Naive thymus-derived CD4-positive, alpha-beta T cell (primary cell): Measurements from ENCODE around the gene WDR27. TPM values are rescaled to one million over a fixed set of nuclear protein-coding genes. Genes with fewer than 3 reads are reported as not detected.

Experiments used
- ATAC-seq: fragments of 150-1000 bp; cut with Tn5 transposase; 2 replicates; pipeline ENCODE4 v1.10.0; 2021; ENCODE audit warnings: mild to moderate bottlenecking, moderate library complexity
- CTCF ChIA-PET: fragments of 350-600 bp; sonication (Branson Sonifier 250); formaldehyde crosslinking; loops from one replicate; lab custom pipeline; 2021; ENCODE audit warnings: antibody characterized with exemption; lab: Charles Lee
- POLR2A ChIA-PET: fragments of 350-600 bp; sonication (Branson Sonifier 250); formaldehyde crosslinking; loops from one replicate; lab custom pipeline; 2021; ENCODE audit warnings: antibody characterized with exemption, inconsistent platforms; lab: Charles Lee
- DNase-seq, 9 donors: peaks; one replicate each; pipeline versions ENCODE4 v3.0.0 to v3.0.0-alpha.2; 2020 to 2022; ENCODE audit warnings: mixed read lengths in 1 of 9
- H3K27ac ChIP-seq: one replicate; pipeline ENCODE4 v1.7.0; 2013; ENCODE audit warnings: mild to moderate bottlenecking, low read depth, low read length, moderate library complexity
- H3K27me3 ChIP-seq, 2 donors: one replicate each; pipeline ENCODE4 v1.7.0; 2013; ENCODE audit warnings: low read length in 2 of 2, mild to moderate bottlenecking in 2 of 2, moderate library complexity in 2 of 2; ENCODE audit not compliant: control insufficient read depth in 2 of 2, insufficient read depth in 2 of 2
- H3K36me3 ChIP-seq, 3 experiments: 1 replicate in 2 of 3; 2 replicates in 1 of 3; pipeline ENCODE4 v1.7.0; 2013; ENCODE audit warnings: low read length in 3 of 3, mild to moderate bottlenecking in 3 of 3, moderate library complexity in 1 of 3; ENCODE audit not compliant: insufficient read depth in 3 of 3, control insufficient read depth in 2 of 3
- H3K4me1 ChIP-seq, 2 donors: one replicate each; pipeline ENCODE4 v1.7.0; 2013; ENCODE audit warnings: low read length in 2 of 2, mild to moderate bottlenecking in 2 of 2, moderate library complexity in 1 of 2; ENCODE audit not compliant: control insufficient read depth in 2 of 2, insufficient read depth in 2 of 2
- H3K4me3 ChIP-seq: 2 replicates; pipeline ENCODE4 v1.7.0; 2013; ENCODE audit warnings: mild to moderate bottlenecking, low read length
- H3K9me3 ChIP-seq, 3 experiments: 1 replicate in 2 of 3; 2 replicates in 1 of 3; pipeline ENCODE4 v1.7.0; 2013; ENCODE audit warnings: low read length in 3 of 3; ENCODE audit not compliant: control insufficient read depth in 2 of 3
- H3K27ac Mint-ChIP-seq, 9 donors: one replicate each; pipeline ENCODE4 v1.8.0; 2020 to 2022; ENCODE audit warnings: mixed read lengths in 9 of 9, mild to moderate bottlenecking in 8 of 9, moderate library complexity in 5 of 9, inconsistent platforms in 2 of 9
- H3K27me3 Mint-ChIP-seq, 5 donors: one replicate each; pipeline ENCODE4 v1.8.0; 2021 to 2022; ENCODE audit warnings: mixed read lengths in 5 of 5, mild to moderate bottlenecking in 1 of 5
- H3K36me3 Mint-ChIP-seq, 5 donors: one replicate each; pipeline ENCODE4 v1.8.0; 2020 to 2022; ENCODE audit warnings: mixed read lengths in 5 of 5, mild to moderate bottlenecking in 3 of 5, inconsistent platforms in 1 of 5
- H3K4me1 Mint-ChIP-seq, 7 donors: one replicate each; pipeline ENCODE4 v1.8.0; 2020 to 2022; ENCODE audit warnings: mixed read lengths in 7 of 7, mild to moderate bottlenecking in 3 of 7, inconsistent platforms in 1 of 7
- H3K4me3 Mint-ChIP-seq, 10 donors: one replicate each; pipeline ENCODE4 v1.8.0; 2020 to 2022; ENCODE audit warnings: mild to moderate bottlenecking in 10 of 10, mixed read lengths in 10 of 10, moderate library complexity in 6 of 10, inconsistent platforms in 2 of 10
- H3K9me3 Mint-ChIP-seq, 11 donors: one replicate each; pipeline ENCODE4 v1.8.0; 2020 to 2022; ENCODE audit warnings: mixed read lengths in 11 of 11, mild to moderate bottlenecking in 4 of 11, inconsistent platforms in 1 of 11, moderate library complexity in 1 of 11
- intact Hi-C, 2 donors: fragments of 100-400 bp; cut with micrococcal nuclease; formaldehyde crosslinking; loops; one replicate each; pipeline ENCODE4 v1.15.1; 2023
- polyA plus RNA-seq, 2 donors: library from polyadenylated mRNA; unstranded; fragments of 300-500 nt; fragmentation: Illumina TruSeq; gene quantifications; one replicate each; pipeline ENCODE4 v1.2.3, GENCODE V29; 2021
- total RNA-seq, 6 experiments: library from RNA in 5 of 6; stranded (reverse) in 5 of 6; gene quantifications; 1 replicate in 5 of 6; 2 replicates in 1 of 6; pipeline ENCODE4 v1.2.3 and lab custom pipeline; 2021 to 2026

Gene WDR27
- total and polyA plus RNA-seq, 7 experiments from 2014 or later = 6.7 to 89.0 (median 36.0) TPM

DNA sequence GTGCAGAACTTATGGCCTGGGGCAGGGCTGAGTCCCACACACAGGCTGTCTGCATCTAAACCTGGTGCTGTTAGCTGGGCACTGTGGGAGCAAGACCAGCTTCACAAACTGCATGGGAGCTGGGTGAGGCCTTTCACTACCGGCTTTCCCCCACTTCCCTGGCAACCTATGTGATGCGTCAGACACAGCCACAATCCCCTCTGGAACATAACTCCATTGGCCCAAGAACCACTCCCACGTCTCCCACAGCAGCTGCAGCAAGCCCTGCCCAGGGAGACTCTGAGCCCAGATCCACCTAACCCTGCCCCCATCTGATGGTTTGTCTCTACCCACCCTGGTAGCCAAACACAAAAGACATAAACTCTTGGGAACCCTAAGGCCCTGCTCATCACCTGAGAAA, 9.3 kb downstream of the WDR27 start:
- no peaks in the 10 kb centered on the region for H3K27me3 ChIP-seq
- peaks cover 0 to 6% (median 1%) of the 10 kb centered on the region in 3 experiments for H3K36me3 ChIP-seq
- POLR2A ChIA-PET = interaction anchor here (1.9 kb wide), 1 partner anchor 9 kb away, joined by 10 read pairs; the partner anchor contains the start of genes C6orf120 and WDR27
- CTCF ChIA-PET = no interaction called here
- Mint-ChIP-seq H3K27me3 (no peaks in the 10 kb centered on the region), H3K36me3 (peaks cover 5 to 60% (median 49%) of the 10 kb centered on the region in 5 donors), H3K27ac (no peak overlapping the region), H3K4me3 (no peak overlapping the region), H3K9me3 (peaks cover 5 to 28% (median 9%) of the 10 kb centered on the region in 11 donors), H3K4me1 (peaks cover 4 to 12% (median 6%) of the 10 kb centered on the region in 7 donors)
- intact Hi-C loops = no loop called here
- H3K27ac ChIP-seq = no peak overlapping the region
- DNase-seq = no peak
- no peak overlapping the region for H3K4me3 ChIP-seq
- H3K4me1 ChIP-seq = no peaks in the 10 kb centered on the region
- ATAC-seq = no peak
- H3K9me3 ChIP-seq = peaks cover 0 to 4% (median 0%) of the 10 kb centered on the region in 3 experiments

DNA sequence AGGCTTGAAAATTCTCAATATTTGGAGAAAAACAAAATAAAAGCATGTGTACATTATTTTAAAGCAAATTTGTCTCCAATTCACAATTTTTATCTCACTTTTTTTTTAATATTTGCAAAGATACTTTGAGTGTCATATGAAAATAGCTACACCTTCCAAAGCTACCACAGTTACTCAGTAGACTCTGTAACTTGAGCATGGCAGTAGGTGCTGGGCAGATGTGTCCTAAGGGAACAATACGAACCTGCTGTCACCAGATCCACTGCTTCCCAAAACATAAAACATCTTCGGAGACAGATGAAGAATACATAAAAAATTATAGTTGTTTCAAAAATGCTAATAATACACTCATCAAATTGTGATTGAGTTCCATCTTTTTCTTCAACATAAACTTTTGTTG, 10.6 kb downstream of the WDR27 start:
- Mint-ChIP-seq H3K27ac (no peak overlapping the region), H3K4me3 (no peak overlapping the region), H3K4me1 (peaks cover 4 to 12% (median 6%) of the 10 kb centered on the region in 7 donors), H3K27me3 (no peaks in the 10 kb centered on the region), H3K9me3 (peaks cover 6 to 33% (median 13%) of the 10 kb centered on the region in 11 donors), H3K36me3 (peaks cover 11 to 71% (median 62%) of the 10 kb centered on the region in 5 donors)
- Histone ChIP-seq H3K27ac (no peak overlapping the region), H3K4me1 (no peaks in the 10 kb centered on the region), H3K36me3 (peaks cover 0 to 12% (median 5%) of the 10 kb centered on the region in 3 experiments), H3K9me3 (peaks cover 0 to 6% (median 0%) of the 10 kb centered on the region in 3 experiments), H3K27me3 (no peaks in the 10 kb centered on the region), H3K4me3 (no peak overlapping the region)
- ATAC-seq (no peak), DNase-seq (no peak)
- POLR2A ChIA-PET = no interaction called here
- CTCF ChIA-PET = no interaction called here
- intact Hi-C loops = no loop called here

DNA sequence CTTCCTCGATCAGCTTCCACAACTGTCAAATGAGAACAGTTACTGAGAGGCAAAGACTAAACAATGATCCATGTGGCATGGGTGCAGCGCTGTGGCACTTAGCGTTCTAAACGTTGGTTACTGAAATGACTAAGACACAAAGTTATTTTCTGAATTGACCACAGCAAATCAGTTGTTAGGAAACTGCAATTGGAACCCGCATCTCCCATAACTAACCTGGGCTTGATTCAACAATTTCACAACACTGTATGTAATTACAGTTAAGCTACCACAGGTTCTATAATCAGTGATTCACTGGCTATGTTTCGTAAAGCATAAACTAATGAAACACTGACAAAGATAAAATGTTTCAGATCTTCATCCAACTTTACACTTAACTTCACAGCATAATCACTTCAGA, 12.5 kb downstream of the WDR27 start:
- ATAC-seq = no peak
- Histone ChIP-seq H3K4me1 (no peaks in the 10 kb centered on the region), H3K4me3 (no peak overlapping the region), H3K36me3 (peaks cover 0 to 15% (median 5%) of the 10 kb centered on the region in 3 experiments), H3K9me3 (peaks cover 0 to 12% (median 4%) of the 10 kb centered on the region in 3 experiments), H3K27me3 (no peaks in the 10 kb centered on the region), H3K27ac (no peak overlapping the region)
- CTCF ChIA-PET = interaction anchor here (0.6 kb wide), 1 partner anchor 28 kb away, joined by 4 read pairs; no protein-coding TSS in a partner anchor
- no peaks in the 10 kb centered on the region for H3K27me3 Mint-ChIP-seq
- H3K36me3 Mint-ChIP-seq = peaks cover 15 to 78% (median 70%) of the 10 kb centered on the region in 5 donors
- H3K27ac Mint-ChIP-seq = no peak overlapping the region
- POLR2A ChIA-PET = interaction anchor here (1.2 kb wide), 1 partner anchor 34 kb away, joined by 3 read pairs; no protein-coding TSS in a partner anchor
- no peak for DNase-seq
- H3K4me1 Mint-ChIP-seq = peaks cover 2 to 10% (median 5%) of the 10 kb centered on the region in 7 donors
- H3K4me3 Mint-ChIP-seq = no peak overlapping the region
- peaks cover 7 to 40% (median 25%) of the 10 kb centered on the region in 11 donors for H3K9me3 Mint-ChIP-seq
- intact Hi-C loops = no loop called here

DNA sequence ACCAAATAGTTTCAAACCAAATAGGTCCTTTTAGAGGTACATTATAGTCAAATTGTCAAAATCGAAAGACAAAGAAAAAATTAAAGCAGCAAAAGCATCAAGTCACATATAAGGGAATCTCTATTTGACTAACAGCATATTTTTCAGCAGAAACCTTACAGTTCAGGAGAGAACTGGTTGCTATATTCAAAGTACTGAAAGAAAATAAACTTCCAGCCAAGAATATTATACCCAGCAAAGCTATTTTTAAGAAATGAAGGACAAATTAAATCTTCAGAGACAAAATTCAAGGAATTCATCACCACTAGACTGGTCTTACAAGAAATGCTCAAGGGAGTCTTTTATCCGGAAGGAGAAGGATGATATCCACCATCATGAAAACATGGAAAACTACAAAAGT, 16.0 kb downstream of the WDR27 start:
- Mint-ChIP-seq H3K27me3 (no peaks in the 10 kb centered on the region), H3K36me3 (peaks cover 14 to 89% (median 78%) of the 10 kb centered on the region in 5 donors), H3K9me3 (peaks cover 3 to 28% (median 19%) of the 10 kb centered on the region in 11 donors), H3K4me1 (peaks cover 0 to 14% (median 10%) of the 10 kb centered on the region in 7 donors), H3K4me3 (no peak overlapping the region), H3K27ac (no peak overlapping the region)
- Histone ChIP-seq H3K27ac (no peak overlapping the region), H3K4me1 (no peaks in the 10 kb centered on the region), H3K4me3 (no peak overlapping the region), H3K27me3 (no peaks in the 10 kb centered on the region), H3K9me3 (peaks cover 0 to 12% (median 4%) of the 10 kb centered on the region in 3 experiments), H3K36me3 (peaks cover 0 to 30% (median 5%) of the 10 kb centered on the region in 3 experiments)
- intact Hi-C loops = no loop called here
- no peak for DNase-seq
- ChIA-PET CTCF (no interaction called here), POLR2A (interaction anchor here (0.6 kb wide), 1 partner anchor 66 kb away, joined by 3 read pairs; the partner anchor contains the start of genes DYNLT2 and ERMARD)
- ATAC-seq = no peak

DNA sequence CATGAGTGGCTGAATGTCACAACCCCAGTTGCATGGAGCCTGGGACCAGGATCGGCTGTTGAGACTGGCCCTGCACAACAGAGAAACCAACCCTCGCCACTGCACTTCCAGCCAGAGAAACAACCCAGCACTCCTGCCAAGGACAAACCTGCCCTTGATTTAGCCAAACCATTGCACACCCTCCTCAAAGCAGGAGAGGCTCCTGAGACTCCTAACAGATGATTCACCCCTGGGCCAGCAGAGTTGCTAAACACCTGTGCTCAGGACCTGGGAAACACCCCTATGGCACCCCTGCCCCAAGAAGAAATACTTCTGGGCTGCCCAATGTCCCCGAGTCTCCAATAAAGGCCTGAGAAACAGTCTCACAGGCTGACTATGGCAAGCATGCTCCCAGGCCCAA, 17.8 kb downstream of the WDR27 start:
- H3K27me3 Mint-ChIP-seq = no peaks in the 10 kb centered on the region
- CTCF ChIA-PET = no interaction called here
- Histone ChIP-seq H3K4me1 (no peaks in the 10 kb centered on the region), H3K27me3 (no peaks in the 10 kb centered on the region), H3K27ac (no peak overlapping the region), H3K36me3 (peaks cover 0 to 30% (median 5%) of the 10 kb centered on the region in 3 experiments), H3K4me3 (no peak overlapping the region), H3K9me3 (peaks cover 0 to 12% (median 4%) of the 10 kb centered on the region in 3 experiments)
- H3K4me3 Mint-ChIP-seq = no peak overlapping the region
- H3K9me3 Mint-ChIP-seq = peaks cover 3 to 35% (median 20%) of the 10 kb centered on the region in 11 donors
- ATAC-seq (no peak), DNase-seq (no peak)
- POLR2A ChIA-PET = no interaction called here
- no peak overlapping the region for H3K27ac Mint-ChIP-seq
- H3K4me1 Mint-ChIP-seq = peaks cover 0 to 11% (median 5%) of the 10 kb centered on the region in 7 donors
- H3K36me3 Mint-ChIP-seq = peaks cover 20 to 91% (median 83%) of the 10 kb centered on the region in 5 donors
- intact Hi-C loops = no loop called here

DNA sequence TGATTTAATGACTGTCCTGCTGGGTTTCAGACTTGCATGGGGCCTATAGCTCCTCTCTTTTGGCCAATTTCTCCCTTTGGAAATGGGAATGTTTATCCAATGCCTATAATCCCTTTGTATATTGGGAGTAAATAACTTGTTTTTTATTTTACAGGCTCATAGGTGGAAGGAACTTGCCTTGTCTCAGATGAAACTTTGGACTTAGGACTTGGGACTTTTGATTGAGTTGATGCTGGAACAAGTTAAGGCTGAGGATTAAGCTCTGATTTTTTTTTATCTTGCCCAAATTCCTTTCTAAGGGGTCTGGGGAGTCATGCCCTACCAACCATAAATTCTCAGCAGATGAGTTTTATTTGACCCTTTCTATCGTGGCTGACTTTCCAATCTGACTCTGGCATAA, 23.5 kb downstream of the WDR27 start:
- DNase-seq (no peak), ATAC-seq (no peak)
- H3K4me1 Mint-ChIP-seq = peaks cover 0 to 8% (median 3%) of the 10 kb centered on the region in 7 donors
- H3K4me1 ChIP-seq = no peaks in the 10 kb centered on the region
- ChIA-PET CTCF (no interaction called here), POLR2A (no interaction called here)
- H3K9me3 ChIP-seq = no peaks in the 10 kb centered on the region
- no peak overlapping the region for H3K4me3 Mint-ChIP-seq
- intact Hi-C loops = no loop called here
- peaks cover 0 to 21% (median 4%) of the 10 kb centered on the region in 11 donors for H3K9me3 Mint-ChIP-seq
- peaks cover 0 to 15% (median 0%) of the 10 kb centered on the region in 3 experiments for H3K36me3 ChIP-seq
- no peaks in the 10 kb centered on the region for H3K27me3 Mint-ChIP-seq
- H3K27ac ChIP-seq = no peak overlapping the region
- H3K27ac Mint-ChIP-seq = no peak overlapping the region
- H3K27me3 ChIP-seq = no peaks in the 10 kb centered on the region
- H3K4me3 ChIP-seq = no peak overlapping the region
- H3K36me3 Mint-ChIP-seq = peaks cover 15 to 75% (median 61%) of the 10 kb centered on the region in 5 donors
